B cell (primary cell): ENCODE results near the gene TMEM179B. TPM values are rescaled to one million over a fixed set of nuclear protein-coding genes. Genes with fewer than 3 reads are reported as not detected.
"Not testable (repeated sequence)": the region's sequence is repeated elsewhere in the genome, so short reads cannot be mapped to it uniquely, and the experiment has no call there.

ENCODE experiments used
- ATAC-seq: fragments of 200-7000 bp; cut with Tn5 transposase; one replicate; pipeline ENCODE4 v1.10.0; 2021; ENCODE audit warnings: low read depth, mild to moderate bottlenecking, moderate number of reproducible peaks, moderate library complexity
- CTCF ChIA-PET: fragments of 350-600 bp; sonication (Branson Sonifier 250); formaldehyde crosslinking; loops from one replicate; lab custom pipeline; 2021; ENCODE audit warnings: antibody characterized with exemption, inconsistent platforms; lab: Charles Lee
- POLR2A ChIA-PET: fragments of 350-600 bp; sonication (Branson Sonifier 250); formaldehyde crosslinking; loops from one replicate; lab custom pipeline; 2021; ENCODE audit warnings: antibody characterized with exemption; lab: Charles Lee
- DNase-seq: peaks from one replicate; pipeline ENCODE4 v3.0.0; 2013
- H2AFZ ChIP-seq: 2 replicates; pipeline ENCODE4 v1.6.1; 2012; ENCODE audit warnings: mild to moderate bottlenecking, low read depth, low read length; ENCODE audit not compliant: insufficient read depth, poor library complexity, severe bottlenecking
- H3K27ac ChIP-seq, 2 donors: 1 replicate in 1 of 2; 2 replicates in 1 of 2; pipeline ENCODE4 v1.5.1; 2012 to 2013; ENCODE audit warnings: low read length in 2 of 2, mild to moderate bottlenecking in 2 of 2, moderate library complexity in 1 of 2
- H3K27me3 ChIP-seq, 4 experiments: fragments of 200-600 bp in 1 of 4; sonication (generic) in 1 of 4; replicated peaks in 1 of 4; 1 replicate in 2 of 4; 2 replicates in 2 of 4; pipeline versions ENCODE4 v1.6.1 to v1.7.0; 2013 to 2016; ENCODE audit warnings: low read length in 3 of 4, mild to moderate bottlenecking in 2 of 4, mixed read lengths in 1 of 4, moderate library complexity in 1 of 4; ENCODE audit not compliant: insufficient read depth in 4 of 4, control insufficient read depth in 3 of 4; ENCODE audit errors: control extremely low read depth in 1 of 4
- H3K36me3 ChIP-seq, 2 experiments: replicated peaks in 1 of 2; 1 replicate in 1 of 2; 2 replicates in 1 of 2; pipeline versions ENCODE4 v1.6.1 to v1.7.1; 2013; ENCODE audit warnings: low read length in 1 of 2; ENCODE audit not compliant: insufficient read depth in 2 of 2, control insufficient read depth in 1 of 2; ENCODE audit errors: control extremely low read depth in 1 of 2, extremely low read depth in 1 of 2
- H3K4me1 ChIP-seq, 2 donors: fragments of 200-600 bp in 1 of 2; sonication (generic) in 1 of 2; 1 replicate in 1 of 2; 2 replicates in 1 of 2; pipeline versions ENCODE4 v1.5.1 to v1.6.1; 2013 to 2017; ENCODE audit warnings: low read length in 2 of 2; ENCODE audit not compliant: control insufficient read depth in 2 of 2, insufficient read depth in 2 of 2
- H3K4me2 ChIP-seq: replicated peaks from 2 replicates; pipeline ENCODE3; 2012; ENCODE audit warnings: mild to moderate bottlenecking, low read depth, low read length; ENCODE audit not compliant: poor library complexity, severe bottlenecking
- H3K4me3 ChIP-seq, 5 experiments: fragments of 200-600 bp in 1 of 5; sonication (generic) in 1 of 5; 1 replicate in 3 of 5; 2 replicates in 2 of 5; pipeline versions ENCODE4 v1.5.1 to v1.7.0; 2011 to 2016; ENCODE audit warnings: low read length in 4 of 5, mild to moderate bottlenecking in 4 of 5, low read depth in 2 of 5, control low read depth in 1 of 5, moderate library complexity in 1 of 5; ENCODE audit not compliant: insufficient read depth in 1 of 5; ENCODE audit errors: control extremely low read depth in 1 of 5, extremely low read depth in 1 of 5
- H3K79me2 ChIP-seq: fragments of 200-600 bp; sonication (generic); one replicate; pipeline ENCODE4 v1.6.0; 2016; ENCODE audit warnings: low read length; ENCODE audit not compliant: control insufficient read depth, insufficient read depth
- H3K9ac ChIP-seq: fragments of 200-600 bp; sonication (generic); 2 replicates; pipeline ENCODE4 v1.6.1; 2017; ENCODE audit warnings: mild to moderate bottlenecking, low read length, moderate library complexity
- H3K9me3 ChIP-seq, 3 donors: one replicate each; pipeline versions ENCODE4 v1.6.1 to v1.7.1; 2013; ENCODE audit warnings: low read length in 2 of 3; ENCODE audit not compliant: control insufficient read depth in 2 of 3, insufficient read depth in 1 of 3; ENCODE audit errors: control extremely low read depth in 1 of 3
- H4K20me1 ChIP-seq: 2 replicates; pipeline ENCODE4 v1.6.0; 2012; ENCODE audit warnings: mild to moderate bottlenecking, low read length; ENCODE audit not compliant: insufficient read depth, control insufficient read depth, poor library complexity, severe bottlenecking
- H3K27ac Mint-ChIP-seq: one replicate; pipeline ENCODE4 v1.8.0; 2021; ENCODE audit warnings: mixed read lengths
- H3K27me3 Mint-ChIP-seq: one replicate; pipeline ENCODE4 v1.8.0; 2021; ENCODE audit warnings: mixed read lengths
- H3K4me1 Mint-ChIP-seq: one replicate; pipeline ENCODE4 v1.8.0; 2021; ENCODE audit warnings: mixed read lengths
- H3K4me3 Mint-ChIP-seq: one replicate; pipeline ENCODE4 v1.8.0; 2021; ENCODE audit warnings: mixed read lengths
- H3K9me3 Mint-ChIP-seq: one replicate; pipeline ENCODE4 v1.8.0; 2022; ENCODE audit warnings: mixed read lengths; ENCODE audit not compliant: insufficient read depth
- EZH2 ChIP-seq: IDR thresholded peaks from 2 replicates; pipeline ENCODE4 v1.6.1; 2012; ENCODE audit warnings: borderline replicate concordance, low read depth, mild to moderate bottlenecking, moderate library complexity, low read length; ENCODE audit not compliant: insufficient read depth, poor library complexity, severe bottlenecking
- WGBS: methylation state at CpG from one replicate; pipeline ENCODE4 v1.1.5; 2013; ENCODE audit warnings: missing lambda C conversion rate; ENCODE audit not compliant: insufficient coverage; 5-methylcytosine and 5-hydroxymethylcytosine counted together
- intact Hi-C: fragments of 100-400 bp; cut with micrococcal nuclease; formaldehyde crosslinking; loops from one replicate; pipeline ENCODE4 v1.10.0; 2022
- polyA plus RNA-seq: library from polyadenylated mRNA; depleted of rRNA; stranded (reverse); fragments of >200 nt; gene quantifications from 2 replicates; pipeline ENCODE4 v1.2.3, GENCODE V29; 2012
- total RNA-seq, 2 donors: library from RNA; stranded (reverse); fragments of 120-200 nt in 1 of 2; gene quantifications; 1 replicate in 1 of 2; 2 replicates in 1 of 2; pipeline versions ENCODE4 v1.2.3 to v1.2.4, GENCODE V29; 2013 to 2022
- TF ChIP-seq, protein P1 (sequence below): fragments of 200-600 bp; IDR thresholded peaks from one replicate; pipeline ENCODE4 v1.8.0; 2022; ENCODE audit warnings: antibody characterized with exemption, mild to moderate bottlenecking

Gene TMEM179B
- total and polyA plus RNA-seq, 2 donors (not counting 1 experiment from before 2014, with no cell fraction given), result 62.3 to 64.3 TPM

DNA sequence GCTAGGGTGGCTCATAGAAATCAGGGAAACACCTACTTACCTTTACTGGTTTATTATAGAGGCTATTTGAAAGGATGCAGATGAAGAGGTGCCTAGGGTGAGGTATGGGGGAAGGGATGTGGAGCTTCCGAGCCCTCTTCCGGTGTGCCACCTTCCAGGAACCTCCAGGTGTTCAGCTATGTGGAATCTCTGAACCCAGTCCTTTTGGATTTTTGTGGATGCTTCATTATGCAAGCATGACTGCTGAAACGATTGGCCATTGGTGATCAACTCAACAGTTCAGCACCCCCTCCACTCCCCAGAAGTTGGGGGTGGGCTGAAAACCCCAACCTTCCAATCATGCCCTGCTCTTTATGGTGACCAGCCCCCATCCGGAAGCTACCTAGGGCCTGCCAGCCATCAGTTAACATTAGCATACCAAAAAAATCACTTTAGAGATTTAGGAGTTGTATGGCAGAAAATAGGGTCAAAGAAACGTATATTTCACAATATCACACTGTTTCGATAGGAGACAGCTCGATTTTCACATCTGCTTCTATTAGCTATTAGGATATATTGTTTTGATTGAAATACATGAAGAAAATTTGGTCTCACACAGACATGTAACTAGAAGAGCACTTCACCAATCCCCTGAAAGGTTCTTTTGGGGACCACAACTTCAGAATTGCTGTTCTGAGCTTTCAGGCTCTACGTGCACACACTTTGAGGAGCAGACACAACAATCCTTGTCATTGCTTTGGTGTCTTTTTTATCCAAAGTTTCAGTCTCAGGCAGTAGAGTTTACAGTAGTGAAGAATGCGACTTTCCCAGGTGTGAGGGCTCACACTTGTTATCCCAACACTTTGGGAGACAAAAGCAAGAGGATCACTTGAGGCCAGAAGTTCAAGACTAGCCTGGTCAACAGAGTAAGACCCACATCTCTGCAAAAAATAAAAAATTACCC is 29.1 kb upstream of the TMEM179B start:
- CTCF ChIA-PET, result interaction anchor here (1.4 to 1.6 kb wide), 2 partner anchors 10 to 11 kb away, joined by 3 to 4 read pairs; no protein-coding TSS in a partner anchor

DNA sequence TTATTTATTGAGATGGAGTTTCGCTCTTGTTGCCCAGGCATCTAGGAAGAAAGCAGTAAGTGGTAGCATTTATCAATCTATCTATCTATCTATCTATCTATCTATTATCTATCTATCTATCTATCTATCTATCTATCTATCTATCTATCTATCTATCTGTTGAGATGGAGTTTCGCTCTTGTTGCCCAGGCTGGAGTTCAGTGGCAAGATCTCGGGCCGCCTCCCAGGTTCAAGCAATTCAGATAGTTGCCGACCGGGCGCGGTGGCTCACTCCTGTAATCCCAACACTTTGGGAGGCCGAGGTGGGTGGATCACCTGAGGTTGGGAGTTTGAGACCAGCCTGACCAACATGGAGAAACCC is 26.4 kb upstream of the TMEM179B start:
- H3K9ac ChIP-seq, result peak overlapping the region; percentile 76
- peaks cover 12 to 17% of the 10 kb centered on the region in 2 donors for H3K4me1 ChIP-seq
- H3K79me2 ChIP-seq, result peaks cover 26% of the 10 kb centered on the region
- ATAC-seq, H3K27me3 ChIP-seq, H3K27me3 Mint-ChIP-seq, H3K9me3 Mint-ChIP-seq, H4K20me1 ChIP-seq, H3K27ac ChIP-seq, H3K9me3 ChIP-seq: not testable (repeated sequence)
- ChIA-PET POLR2A (interaction anchor here (0.7 to 3.3 kb wide), 14 partner anchors 7 to 170 kb away, joined by 3 to 21 read pairs (median 6); partner anchors contain the start of genes C11orf98, CSKMT, HNRNPUL2 and NXF1), CTCF (interaction anchor here (1.0 to 3.7 kb wide), 5 partner anchors 9 to 102 kb away, joined by 4 to 23 read pairs (median 9); partner anchors contain the start of gene TMEM179B)
- Mint-ChIP-seq H3K27ac (peak overlapping the region; percentile 98), H3K4me3 (peak overlapping the region; percentile 98), H3K4me1 (peaks cover 21% of the 10 kb centered on the region)
- H3K4me2 ChIP-seq, result peak overlapping the region; percentile 78
- peaks cover 4 to 12% of the 10 kb centered on the region in 2 experiments for H3K36me3 ChIP-seq
- WGBS, result 80% methylated on average over 4 of the region's 9 CpGs
- intact Hi-C loops, result loop anchor here (1.0 to 5.0 kb wide), 8 partner anchors 8 to 794 kb away; partner anchors contain the start of genes FTH1, GANAB, TAF6L and TMEM223
- peak overlapping the region; percentile 84 for H2AFZ ChIP-seq
- H3K4me3 ChIP-seq, result peak overlapping the region in 2 of 5 experiments; percentile 23 to 87
- DNase-seq, result peak; percentile 26

More for the DNA sequence above, 29.1 kb upstream of the TMEM179B start:
- Histone ChIP-seq H2AFZ (no peak overlapping the region), H3K4me2 (no peak overlapping the region), H3K36me3 (no peaks in the 10 kb centered on the region), H3K27ac (no peak overlapping the region), H3K4me1 (peaks cover 16 to 30% of the 10 kb centered on the region in 2 donors), H3K27me3 (no peaks in the 10 kb centered on the region), H3K9ac (no peak overlapping the region), H4K20me1 (peaks cover 8% of the 10 kb centered on the region), H3K9me3 (no peaks in the 10 kb centered on the region), H3K4me3 (no peak overlapping the region), H3K79me2 (peaks cover 26% of the 10 kb centered on the region)
- Mint-ChIP-seq H3K27ac (no peak overlapping the region), H3K4me1 (peaks cover 30% of the 10 kb centered on the region), H3K4me3 (no peak overlapping the region), H3K27me3 (no peaks in the 10 kb centered on the region), H3K9me3 (no peaks in the 10 kb centered on the region)
- intact Hi-C loops, result no loop called here
- DNase-seq, result no peak
- TF ChIP-seq, protein P1, sequence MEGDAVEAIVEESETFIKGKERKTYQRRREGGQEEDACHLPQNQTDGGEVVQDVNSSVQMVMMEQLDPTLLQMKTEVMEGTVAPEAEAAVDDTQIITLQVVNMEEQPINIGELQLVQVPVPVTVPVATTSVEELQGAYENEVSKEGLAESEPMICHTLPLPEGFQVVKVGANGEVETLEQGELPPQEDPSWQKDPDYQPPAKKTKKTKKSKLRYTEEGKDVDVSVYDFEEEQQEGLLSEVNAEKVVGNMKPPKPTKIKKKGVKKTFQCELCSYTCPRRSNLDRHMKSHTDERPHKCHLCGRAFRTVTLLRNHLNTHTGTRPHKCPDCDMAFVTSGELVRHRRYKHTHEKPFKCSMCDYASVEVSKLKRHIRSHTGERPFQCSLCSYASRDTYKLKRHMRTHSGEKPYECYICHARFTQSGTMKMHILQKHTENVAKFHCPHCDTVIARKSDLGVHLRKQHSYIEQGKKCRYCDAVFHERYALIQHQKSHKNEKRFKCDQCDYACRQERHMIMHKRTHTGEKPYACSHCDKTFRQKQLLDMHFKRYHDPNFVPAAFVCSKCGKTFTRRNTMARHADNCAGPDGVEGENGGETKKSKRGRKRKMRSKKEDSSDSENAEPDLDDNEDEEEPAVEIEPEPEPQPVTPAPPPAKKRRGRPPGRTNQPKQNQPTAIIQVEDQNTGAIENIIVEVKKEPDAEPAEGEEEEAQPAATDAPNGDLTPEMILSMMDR, result no peak
- TF ChIP-seq EZH2, result no peak
- POLR2A ChIA-PET, result no interaction called here
- 86% methylated on average over 4 of the region's 9 CpGs for WGBS
- ATAC-seq, result no peak
